Skeletal muscle tissue (tissue), 4 donors: ENCODE data around the gene ERCC6L. TPM values are rescaled to one million over a fixed set of nuclear protein-coding genes. Genes with fewer than 3 reads are reported as not detected.

Source experiments
- H3K27ac ChIP-seq: one replicate; pipeline ENCODE4 v1.7.0; 2013; ENCODE audit warnings: mild to moderate bottlenecking, low read depth, low read length, inconsistent platforms
- H3K27me3 ChIP-seq, 3 donors: one replicate each; pipeline ENCODE4 v1.7.0; 2013; ENCODE audit warnings: low read length in 3 of 3; ENCODE audit not compliant: control insufficient read depth in 3 of 3, insufficient read depth in 3 of 3
- H3K36me3 ChIP-seq, 3 donors: one replicate each; pipeline ENCODE4 v1.7.0; 2013; ENCODE audit warnings: low read length in 3 of 3; ENCODE audit not compliant: control insufficient read depth in 3 of 3, insufficient read depth in 3 of 3
- H3K4me1 ChIP-seq, 3 donors: one replicate each; pipeline ENCODE4 v1.7.0; 2013; ENCODE audit warnings: low read length in 3 of 3, mild to moderate bottlenecking in 3 of 3; ENCODE audit not compliant: control insufficient read depth in 3 of 3, insufficient read depth in 3 of 3
- H3K4me3 ChIP-seq, 3 donors: one replicate each; pipeline ENCODE4 v1.7.0; 2013; ENCODE audit warnings: low read length in 3 of 3
- H3K9ac ChIP-seq, 3 donors: one replicate each; pipeline ENCODE4 v1.7.0; 2013; ENCODE audit warnings: low read length in 3 of 3, mild to moderate bottlenecking in 3 of 3, moderate library complexity in 2 of 3, low read depth in 1 of 3
- H3K9me3 ChIP-seq, 3 donors: one replicate each; pipeline ENCODE4 v1.7.0; 2013; ENCODE audit warnings: low read length in 3 of 3; ENCODE audit not compliant: control insufficient read depth in 3 of 3
- total RNA-seq: library from RNA; depleted of rRNA; stranded (reverse); fragments of >200 nt; gene quantifications from one replicate; pipeline ENCODE4 v1.2.3, GENCODE V29; 2014
- donor health status: Osteomylitis.

The ERCC6L gene
- total RNA-seq, 1 donor from 2014 or later = 0.52 TPM

DNA sequence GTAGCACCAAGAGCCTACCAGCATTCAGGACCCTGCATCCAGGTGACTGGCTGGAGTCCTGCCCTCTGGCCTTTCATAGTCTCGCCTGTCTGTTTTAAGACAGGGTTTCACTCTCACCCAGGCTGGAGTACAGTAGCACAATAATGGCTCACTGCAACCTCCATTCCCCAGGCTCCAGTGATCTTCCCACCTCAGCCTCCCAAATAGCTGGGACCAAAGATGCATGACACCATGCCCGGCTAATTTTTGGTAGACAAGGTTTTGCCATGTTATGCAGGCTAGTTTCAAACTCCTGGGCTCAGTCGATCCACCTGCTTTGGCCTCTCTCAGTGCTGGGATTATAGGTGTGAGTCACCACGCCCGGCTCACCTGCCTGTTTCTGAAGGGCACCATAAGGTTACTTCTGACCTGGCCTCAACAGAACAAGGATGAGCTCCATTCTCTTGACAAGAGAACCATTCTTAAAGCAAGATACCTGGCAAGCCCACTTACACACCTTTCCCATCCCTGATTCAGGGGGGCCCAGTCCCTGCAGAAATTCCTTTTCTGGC, 31.6 kb upstream of the ERCC6L start:
- H3K27ac ChIP-seq = no peak overlapping the region

DNA sequence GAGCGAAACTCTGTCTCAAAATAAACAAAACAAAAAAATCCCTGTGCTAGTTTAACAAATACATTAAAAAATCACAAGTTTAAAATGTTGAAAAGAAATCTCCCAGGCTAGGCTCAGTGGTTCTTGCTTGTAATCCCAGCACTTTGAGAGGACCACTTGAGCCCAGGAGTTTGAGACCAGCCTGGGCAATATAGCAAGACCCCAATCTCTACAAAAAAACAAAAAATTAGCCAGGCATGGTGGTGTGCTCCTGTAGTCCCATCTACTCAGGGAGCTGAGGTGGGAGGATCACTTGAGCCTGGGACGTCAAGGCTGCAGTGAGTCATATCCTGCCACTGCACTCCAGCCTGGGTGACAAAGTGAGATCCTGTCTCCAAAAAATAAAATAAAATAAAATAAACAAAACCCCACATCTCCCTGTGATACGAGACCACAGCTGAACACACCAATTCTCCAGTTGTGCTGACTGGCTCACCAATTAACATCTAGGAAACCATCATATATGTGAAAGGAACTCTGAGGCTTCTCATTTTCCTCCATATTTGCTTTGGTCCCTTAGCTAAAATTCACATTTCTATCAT, 30.9 kb upstream of the ERCC6L start:
- Histone ChIP-seq H3K27me3 (no peaks in the 10 kb centered on the region), H3K4me1 (peaks cover 0 to under 1% (median 0%) of the 10 kb centered on the region in 3 donors), H3K9ac (no peak overlapping the region), H3K27ac (no peak overlapping the region), H3K36me3 (peaks cover 26 to 57% (median 37%) of the 10 kb centered on the region in 3 donors), H3K9me3 (no peaks in the 10 kb centered on the region), H3K4me3 (no peak overlapping the region)

More for the DNA sequence above, 31.6 kb upstream of the ERCC6L start:
- H3K9me3 ChIP-seq = no peaks in the 10 kb centered on the region
- H3K27me3 ChIP-seq = no peaks in the 10 kb centered on the region
- peaks cover 29 to 62% (median 43%) of the 10 kb centered on the region in 3 donors for H3K36me3 ChIP-seq
- H3K4me1 ChIP-seq = peaks cover 0 to 4% (median 0%) of the 10 kb centered on the region in 3 donors
- no peak overlapping the region for H3K4me3 ChIP-seq
- H3K9ac ChIP-seq = no peak overlapping the region

GRCh38 chrX:72268597-72269365, 30.0 kb upstream of the ERCC6L start:
- no peaks in the 10 kb centered on the region for H3K9me3 ChIP-seq
- H3K27ac ChIP-seq = no peak overlapping the region
- H3K4me3 ChIP-seq = no peak overlapping the region
- H3K27me3 ChIP-seq = no peaks in the 10 kb centered on the region
- no peak overlapping the region for H3K9ac ChIP-seq
- H3K36me3 ChIP-seq = peaks cover 26 to 48% (median 30%) of the 10 kb centered on the region in 3 donors
- no peaks in the 10 kb centered on the region for H3K4me1 ChIP-seq

DNA sequence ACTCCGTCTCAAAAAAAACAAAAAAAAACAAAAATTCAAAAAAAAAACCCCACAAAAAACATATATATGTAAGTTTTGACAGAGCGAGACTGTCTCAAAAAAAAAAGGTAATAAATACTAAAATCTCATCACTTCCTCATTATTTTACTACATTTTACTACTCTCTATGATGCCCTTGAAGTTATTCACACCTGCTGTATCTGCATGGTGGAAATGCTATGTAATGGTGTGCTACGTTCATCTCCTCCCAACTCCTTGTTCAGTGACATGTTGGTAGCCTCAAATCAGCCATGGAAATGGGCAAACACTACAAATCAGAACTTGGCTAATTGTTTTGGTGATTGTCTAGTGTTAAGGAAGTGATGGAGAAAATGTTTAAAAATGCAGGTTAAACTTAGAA, 26.4 kb upstream of the ERCC6L start:
- Histone ChIP-seq H3K9me3 (no peaks in the 10 kb centered on the region), H3K36me3 (peaks cover 4 to 14% (median 6%) of the 10 kb centered on the region in 3 donors), H3K9ac (no peak overlapping the region), H3K4me1 (no peaks in the 10 kb centered on the region), H3K4me3 (no peak overlapping the region), H3K27me3 (no peaks in the 10 kb centered on the region), H3K27ac (no peak overlapping the region)

- Histone ChIP-seq H3K4me3 (no peak overlapping the region), H3K36me3 (no peaks in the 10 kb centered on the region), H3K27me3 (peaks cover 0 to 7% (median 0%) of the 10 kb centered on the region in 3 donors), H3K4me1 (no peaks in the 10 kb centered on the region), H3K27ac (no peak overlapping the region), H3K9me3 (no peaks in the 10 kb centered on the region), H3K9ac (no peak overlapping the region)
Observed at GRCh38 chrX:72262077-72262476, 23.2 kb upstream of the ERCC6L start.

- H3K36me3 ChIP-seq = no peaks in the 10 kb centered on the region
- H3K9me3 ChIP-seq = no peaks in the 10 kb centered on the region
- peaks cover 0 to 7% (median 0%) of the 10 kb centered on the region in 3 donors for H3K27me3 ChIP-seq
- H3K27ac ChIP-seq = no peak overlapping the region
- H3K4me1 ChIP-seq = no peaks in the 10 kb centered on the region
- no peak overlapping the region for H3K9ac ChIP-seq
- H3K4me3 ChIP-seq = no peak overlapping the region
Observed at GRCh38 chrX:72260448-72260847, 21.6 kb upstream of the ERCC6L start.

DNA sequence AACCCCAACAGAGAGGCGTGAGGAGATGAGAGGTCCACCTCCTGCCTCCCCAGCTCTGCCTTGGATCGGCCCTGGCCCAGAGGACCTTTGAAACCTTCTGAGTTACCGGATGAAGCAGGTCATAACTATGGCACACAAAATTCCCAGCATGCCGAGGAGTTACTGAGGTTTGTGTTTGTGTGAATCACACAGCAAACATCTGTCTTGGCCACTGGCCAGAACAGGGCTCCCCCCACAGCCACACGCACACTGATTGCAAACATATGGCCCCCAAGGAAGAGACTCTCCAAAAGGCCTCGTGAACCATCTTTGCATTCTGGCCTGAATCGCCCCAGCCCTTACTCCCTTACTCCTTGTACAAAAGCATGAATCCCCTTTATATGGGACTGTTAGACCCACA, 19.3 kb upstream of the ERCC6L start:
- no peak overlapping the region for H3K27ac ChIP-seq
- H3K4me3 ChIP-seq = no peak overlapping the region
- H3K4me1 ChIP-seq = no peaks in the 10 kb centered on the region
- no peaks in the 10 kb centered on the region for H3K9me3 ChIP-seq
- no peak overlapping the region for H3K9ac ChIP-seq
- H3K27me3 ChIP-seq = peaks cover 0 to 7% (median 0%) of the 10 kb centered on the region in 3 donors
- no peaks in the 10 kb centered on the region for H3K36me3 ChIP-seq

DNA sequence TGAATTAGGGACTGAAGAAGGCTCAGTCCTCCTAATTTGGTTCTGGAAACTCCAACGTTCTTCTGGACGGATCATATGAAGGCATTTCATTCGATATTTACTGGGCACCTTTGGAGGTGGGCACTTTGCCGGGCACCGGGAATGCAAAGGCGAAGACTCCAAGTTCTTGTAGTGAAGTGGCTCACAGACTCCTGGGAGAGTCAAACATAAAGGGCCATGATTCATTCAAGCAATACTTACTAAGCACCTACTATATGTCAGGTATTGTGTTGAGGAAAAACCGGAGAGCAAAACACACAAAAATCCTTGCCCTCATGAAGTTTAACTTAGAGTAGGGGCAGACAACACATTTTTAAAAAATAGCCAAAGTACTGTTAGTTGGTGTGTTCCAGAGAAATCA, 17.0 kb upstream of the ERCC6L start:
- Histone ChIP-seq H3K27ac (no peak overlapping the region), H3K36me3 (no peaks in the 10 kb centered on the region), H3K9me3 (no peaks in the 10 kb centered on the region), H3K4me1 (no peaks in the 10 kb centered on the region), H3K27me3 (peaks cover 0 to 7% (median 0%) of the 10 kb centered on the region in 3 donors), H3K4me3 (no peak overlapping the region), H3K9ac (no peak overlapping the region)

DNA sequence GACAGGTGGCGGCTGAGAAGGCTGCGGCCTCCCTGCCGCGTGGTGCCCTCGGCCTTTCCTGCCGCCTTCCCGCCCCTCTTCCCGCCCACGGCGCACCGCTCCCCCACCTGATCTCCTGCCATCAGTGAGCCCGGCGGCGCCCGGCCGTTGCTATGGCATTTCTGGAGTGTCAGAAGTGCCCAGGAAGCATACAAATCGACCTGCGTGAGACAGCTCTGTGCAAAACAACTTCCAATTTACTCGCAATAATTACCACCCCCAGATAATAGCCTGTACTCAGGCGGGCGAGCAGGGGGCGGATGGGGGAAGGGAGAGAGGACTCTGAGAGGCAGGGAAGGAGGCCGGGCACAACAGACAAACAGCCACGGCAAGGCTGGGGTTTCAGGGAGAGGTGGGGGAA, 16.6 kb upstream of the ERCC6L start:
- Histone ChIP-seq H3K4me1 (no peaks in the 10 kb centered on the region), H3K27me3 (peaks cover 0 to 7% (median 0%) of the 10 kb centered on the region in 3 donors), H3K36me3 (no peaks in the 10 kb centered on the region), H3K4me3 (no peak overlapping the region), H3K27ac (no peak overlapping the region), H3K9ac (no peak overlapping the region), H3K9me3 (no peaks in the 10 kb centered on the region)

DNA sequence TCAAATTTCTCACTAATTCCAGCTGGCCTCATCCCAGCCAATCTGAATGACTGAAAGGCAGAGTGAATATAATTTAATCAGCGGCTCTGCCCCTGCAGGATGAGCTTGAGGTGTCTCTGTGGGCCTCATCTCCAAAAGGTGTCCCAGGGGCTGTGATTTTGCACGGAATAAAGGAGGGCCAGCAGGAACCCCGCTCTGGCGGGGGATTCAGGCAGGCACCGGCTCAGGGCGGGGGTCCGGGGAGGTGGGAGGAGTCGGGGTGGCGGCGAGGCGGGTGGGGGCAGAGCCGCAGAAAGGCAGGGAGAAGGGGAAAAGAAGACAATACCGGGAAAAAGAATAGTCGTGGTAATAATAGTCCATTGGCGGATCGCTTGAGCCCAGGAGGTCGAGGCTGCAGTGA, 16.0 kb upstream of the ERCC6L start:
- Histone ChIP-seq H3K4me3 (no peak overlapping the region), H3K27me3 (peaks cover 0 to 7% (median 0%) of the 10 kb centered on the region in 3 donors), H3K4me1 (no peaks in the 10 kb centered on the region), H3K9ac (no peak overlapping the region), H3K27ac (no peak overlapping the region), H3K36me3 (no peaks in the 10 kb centered on the region), H3K9me3 (no peaks in the 10 kb centered on the region)
